HTR-8/SVneo (cell line): ENCODE measurements around the gene BDKRB2.

Experiments
- DNase-seq: peaks from one replicate; pipeline ENCODE4 v3.0.0; 2011; ENCODE audit warnings: low spot score, mixed read lengths; ENCODE audit not compliant: insufficient read length
- FAIRE-seq: peaks from 2 replicates; lab custom pipeline; 2011; peaks lifted over from hg19 to GRCh38; lab: Jason Lieb, UNC

Gene BDKRB2

DNA sequence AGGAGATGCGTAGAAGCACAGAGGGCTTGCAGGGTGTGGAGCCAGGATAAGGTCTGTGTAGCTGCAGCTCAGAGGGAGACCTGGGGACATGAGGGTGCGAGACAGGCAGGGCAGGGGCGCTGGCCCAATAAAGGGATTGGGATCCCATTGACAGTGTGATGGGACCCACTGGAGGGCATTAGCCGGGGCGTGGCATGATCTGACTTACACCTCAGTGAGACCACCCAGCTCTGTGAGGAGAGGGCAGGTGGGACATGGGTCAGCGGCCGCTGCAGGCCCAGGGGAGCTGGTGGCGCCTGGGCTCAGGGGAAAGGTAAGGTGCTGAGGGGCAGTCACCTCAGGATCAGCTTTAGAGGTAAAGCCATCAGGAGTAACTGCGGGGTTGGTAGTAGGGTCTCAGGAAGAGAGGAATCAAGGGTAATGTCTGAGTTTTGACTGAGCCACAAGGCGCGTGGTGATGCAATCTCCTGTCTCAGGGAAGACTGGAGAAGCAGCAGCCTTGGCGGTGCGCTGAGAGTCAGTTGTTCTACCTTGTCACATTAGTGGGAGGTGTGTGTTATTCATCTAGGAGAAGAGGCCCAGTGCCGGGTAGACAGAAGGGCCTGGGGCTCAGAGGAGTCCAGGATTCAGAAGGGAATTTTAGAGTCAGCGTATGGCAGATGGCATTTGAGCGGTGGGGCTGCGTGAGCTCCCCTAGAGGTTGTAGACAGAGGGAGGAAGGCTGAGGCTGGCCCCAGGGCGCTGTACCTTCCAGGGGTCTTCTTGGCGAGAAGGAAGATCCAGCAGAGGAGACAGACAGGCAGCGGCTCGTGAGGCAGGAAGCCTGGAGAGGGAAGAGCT, 30.8 kb upstream of the BDKRB2 start:
- no peak for FAIRE-seq
- DNase-seq: no peak

DNA sequence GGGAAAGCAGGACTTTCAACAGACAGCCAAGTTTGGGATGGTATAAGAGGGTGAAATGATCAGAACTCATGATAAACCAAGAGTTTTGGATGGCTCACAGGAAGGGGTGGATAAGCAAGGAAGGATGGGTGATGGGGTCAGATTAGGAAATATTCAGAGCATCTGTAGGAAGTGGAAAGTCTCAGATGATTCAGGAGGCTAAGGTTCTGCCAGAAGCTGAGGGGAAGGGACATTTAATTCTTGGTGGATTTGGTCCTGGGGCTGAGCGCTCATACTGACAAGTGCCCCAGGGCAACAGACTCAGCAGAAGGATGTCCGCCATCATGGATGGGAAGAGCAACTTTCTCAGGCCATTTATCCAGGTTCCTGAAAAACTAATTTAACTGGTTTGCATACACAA, 28.4 kb upstream of the BDKRB2 start:
- FAIRE-seq: no peak
- no peak for DNase-seq

DNA sequence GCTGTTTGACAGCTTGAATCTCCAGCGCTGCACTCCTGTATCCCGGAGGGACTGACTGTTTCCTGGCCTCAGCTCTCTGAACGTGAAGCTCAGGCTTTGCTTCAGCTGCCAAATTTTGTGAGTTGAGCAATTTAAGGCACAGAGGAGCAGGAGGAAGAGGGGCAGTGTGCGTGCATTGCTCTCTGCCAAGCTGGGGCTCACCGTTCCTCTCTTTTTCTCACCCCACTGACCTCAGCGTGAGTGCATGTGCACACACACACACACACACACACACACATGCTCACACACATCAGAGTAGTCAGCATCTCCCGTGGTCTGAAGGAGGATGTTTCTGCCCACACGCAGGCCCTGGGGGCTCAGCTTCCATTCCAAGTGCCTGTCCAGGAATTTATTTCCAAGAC, 27.8 kb upstream of the BDKRB2 start:
- FAIRE-seq (peak; percentile 86), DNase-seq (no peak)

DNA sequence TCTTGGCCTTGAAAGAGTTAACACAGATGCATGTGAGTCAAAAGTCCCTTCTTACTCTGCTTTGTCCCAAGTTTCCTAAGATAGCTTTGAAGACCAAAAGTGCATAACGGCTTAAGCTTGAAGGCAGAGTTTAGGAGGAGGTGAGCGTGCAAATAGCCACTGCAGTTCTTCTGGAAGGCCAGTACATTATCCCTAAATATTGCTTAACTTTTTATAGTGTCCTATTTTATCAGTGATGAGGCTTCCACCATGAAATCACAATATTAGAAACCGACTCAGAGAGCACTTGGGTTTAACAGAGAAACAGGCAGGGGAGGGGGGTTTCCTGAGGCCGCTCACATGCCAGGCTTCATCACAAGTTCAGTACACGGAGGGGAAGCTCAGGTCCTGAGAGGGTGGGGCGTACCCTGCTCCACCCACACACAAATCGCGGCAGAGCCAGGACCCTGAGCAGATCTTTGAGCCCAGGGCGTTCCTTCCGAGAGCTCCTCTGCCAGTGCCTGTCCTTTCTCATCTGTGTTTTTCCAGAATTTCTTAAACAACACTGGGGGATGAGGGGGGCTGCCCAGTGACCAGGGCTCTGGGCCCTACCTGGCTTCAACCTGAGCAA, 26.8 kb upstream of the BDKRB2 start:
- DNase-seq: no peak
- no peak for FAIRE-seq

DNA sequence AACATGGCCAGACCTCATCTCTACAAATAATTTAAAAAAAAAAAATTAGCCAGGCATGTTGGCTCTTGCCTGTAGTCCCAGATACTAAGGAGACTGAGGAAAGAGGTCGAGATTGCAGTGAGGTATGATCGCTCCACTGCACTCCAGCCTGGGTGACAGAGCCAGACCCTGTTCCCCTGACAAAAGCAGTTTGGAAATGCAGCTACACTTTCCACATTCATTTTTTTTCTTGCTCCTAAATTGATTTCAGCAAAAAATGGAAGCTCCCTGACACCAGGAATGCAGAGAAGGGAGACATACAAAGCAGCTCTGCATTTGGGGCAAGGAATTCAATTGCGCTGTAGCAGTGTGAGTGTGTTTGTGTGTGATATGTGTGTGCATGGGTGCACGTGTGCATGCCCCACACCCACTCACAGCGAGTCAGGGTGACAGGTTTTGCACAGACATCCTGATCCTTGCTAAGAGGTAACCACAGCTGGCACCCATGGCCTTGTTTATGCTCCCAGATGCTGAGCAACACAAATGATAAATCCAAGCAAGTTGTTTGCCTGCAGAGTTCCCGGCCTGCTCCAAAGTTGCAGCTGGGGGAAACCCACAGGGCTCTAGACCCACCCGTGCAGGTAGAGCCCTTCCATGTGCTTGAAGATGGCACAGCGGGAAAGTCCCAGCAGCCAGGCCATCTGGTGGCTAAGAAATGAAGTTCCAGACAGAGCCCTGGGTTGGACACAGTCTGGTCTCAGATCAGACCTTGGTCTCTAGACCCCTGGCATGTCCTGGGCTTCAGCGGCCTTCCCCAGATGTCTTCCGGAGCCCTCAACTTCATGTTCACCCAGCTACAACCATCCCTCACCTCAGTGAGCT, 25.9 kb upstream of the BDKRB2 start:
- FAIRE-seq (no peak), DNase-seq (no peak)

DNA sequence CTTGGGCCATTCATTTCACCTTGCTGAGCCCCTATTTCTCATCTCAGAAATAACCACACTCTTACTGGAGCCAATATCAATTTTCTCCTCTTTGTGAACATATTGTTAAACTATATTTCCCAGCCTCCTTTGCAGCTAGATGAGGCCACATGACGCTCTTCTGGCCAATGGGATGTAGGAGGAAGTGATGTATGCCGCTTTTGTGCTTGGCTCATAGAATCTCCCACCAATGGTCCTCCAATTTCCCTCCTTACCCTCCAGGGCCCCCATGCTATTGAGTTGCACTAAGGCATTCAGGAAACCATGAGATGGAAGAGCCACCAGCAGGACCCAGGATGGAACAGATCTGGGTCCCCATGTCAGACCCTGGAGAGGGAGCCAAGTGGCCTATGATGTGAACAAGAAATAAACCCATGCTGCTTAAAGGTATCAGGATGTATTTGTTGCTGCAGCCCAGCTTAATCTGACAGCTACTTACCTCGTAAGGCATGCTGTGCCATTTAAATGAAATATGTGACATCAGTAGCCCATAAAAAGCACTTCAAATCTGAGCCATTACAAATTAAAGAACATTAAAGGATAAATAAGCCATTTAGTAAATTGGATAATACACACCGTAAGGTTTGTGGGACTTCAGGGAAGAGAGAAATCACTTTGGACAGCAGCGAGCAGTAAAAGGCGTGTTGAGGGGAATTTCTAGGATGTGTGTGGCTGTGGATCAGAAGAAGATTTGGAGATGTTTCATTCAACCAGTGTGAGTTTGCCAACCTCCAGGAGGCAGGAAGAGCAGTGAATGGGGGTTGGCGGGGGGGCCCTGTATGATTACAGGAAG, 24.4 kb upstream of the BDKRB2 start:
- DNase-seq: no peak
- FAIRE-seq: no peak

DNA sequence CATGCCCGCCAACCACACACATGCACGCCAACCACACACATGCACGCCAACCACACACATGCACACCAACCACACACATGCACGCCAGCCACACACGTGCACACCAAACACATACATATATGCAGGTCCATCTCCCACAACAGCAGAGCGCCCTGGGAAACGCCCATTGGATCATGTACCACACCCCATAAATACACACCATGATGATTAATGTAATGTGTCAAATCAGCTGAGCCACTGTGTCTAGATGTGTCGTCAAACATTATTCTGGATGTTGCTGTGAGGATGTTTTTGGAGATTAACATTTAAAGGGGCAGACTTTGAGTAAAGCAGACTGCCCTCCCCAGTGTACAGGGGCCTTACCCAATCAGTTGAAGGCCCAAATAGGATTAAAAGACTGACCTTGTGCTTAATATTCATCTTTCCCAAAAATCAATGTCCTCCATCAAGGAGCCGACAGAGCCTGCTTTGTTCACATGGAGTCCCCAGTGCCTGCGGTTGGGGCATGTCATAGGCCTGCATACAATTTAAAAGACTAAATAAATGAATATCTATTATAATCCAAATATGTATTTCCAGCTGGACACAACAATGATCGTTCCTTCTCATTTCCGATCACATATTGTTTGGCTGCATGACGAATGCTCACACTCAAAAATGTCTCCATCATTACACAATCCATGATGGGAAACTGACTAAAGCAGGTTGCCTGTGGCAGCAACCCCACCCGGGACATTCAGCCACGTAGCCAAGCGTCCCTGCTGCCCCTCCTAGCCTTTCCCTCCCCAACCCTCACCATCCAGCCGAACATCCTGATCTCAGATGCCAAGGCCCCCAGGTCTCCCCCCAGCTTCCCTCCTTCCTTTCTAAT, 23.2 kb upstream of the BDKRB2 start:
- peak; percentile 67 for FAIRE-seq

DNA sequence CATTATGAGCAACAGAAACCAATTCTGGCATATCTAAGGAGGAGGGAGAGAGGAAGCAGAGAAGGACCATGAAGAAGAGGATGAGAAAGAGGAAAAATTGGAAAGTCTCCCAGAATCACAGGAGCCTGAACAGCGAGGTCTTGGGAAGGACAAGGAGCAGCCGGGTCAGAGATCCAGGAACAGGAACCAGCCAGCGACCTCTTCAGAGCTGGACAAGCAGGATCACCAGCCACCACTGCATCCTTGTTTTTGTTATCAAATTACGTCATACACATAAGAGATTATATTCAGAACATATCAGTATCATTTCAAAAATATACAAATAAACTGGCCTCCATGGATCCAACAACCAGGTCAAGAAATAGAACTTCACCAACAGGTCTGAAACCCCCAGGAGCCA, 22.1 kb upstream of the BDKRB2 start:
- DNase-seq (no peak), FAIRE-seq (no peak)

More for the DNA sequence above, 23.2 kb upstream of the BDKRB2 start:
- DNase-seq: no peak

DNA sequence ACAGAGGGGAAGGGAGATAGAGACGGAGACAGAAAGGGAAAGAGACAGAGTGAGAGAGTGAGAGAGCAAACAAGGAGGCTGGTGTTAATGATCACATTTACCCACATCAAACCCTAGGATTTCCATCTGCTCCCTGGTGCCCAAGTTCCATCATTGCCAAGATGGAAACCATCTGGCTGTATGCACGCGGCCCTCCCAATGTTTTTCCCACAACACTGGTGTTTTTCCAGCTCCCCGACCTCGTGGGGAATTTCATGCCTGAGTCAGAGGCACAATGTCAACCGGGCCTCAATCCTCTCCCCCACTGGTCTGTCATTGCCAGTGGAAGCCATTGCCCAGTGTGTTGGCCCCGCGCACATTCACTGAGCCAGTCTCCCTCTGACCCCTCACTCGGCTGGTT, 19.9 kb upstream of the BDKRB2 start:
- DNase-seq: no peak
- no peak for FAIRE-seq

DNA sequence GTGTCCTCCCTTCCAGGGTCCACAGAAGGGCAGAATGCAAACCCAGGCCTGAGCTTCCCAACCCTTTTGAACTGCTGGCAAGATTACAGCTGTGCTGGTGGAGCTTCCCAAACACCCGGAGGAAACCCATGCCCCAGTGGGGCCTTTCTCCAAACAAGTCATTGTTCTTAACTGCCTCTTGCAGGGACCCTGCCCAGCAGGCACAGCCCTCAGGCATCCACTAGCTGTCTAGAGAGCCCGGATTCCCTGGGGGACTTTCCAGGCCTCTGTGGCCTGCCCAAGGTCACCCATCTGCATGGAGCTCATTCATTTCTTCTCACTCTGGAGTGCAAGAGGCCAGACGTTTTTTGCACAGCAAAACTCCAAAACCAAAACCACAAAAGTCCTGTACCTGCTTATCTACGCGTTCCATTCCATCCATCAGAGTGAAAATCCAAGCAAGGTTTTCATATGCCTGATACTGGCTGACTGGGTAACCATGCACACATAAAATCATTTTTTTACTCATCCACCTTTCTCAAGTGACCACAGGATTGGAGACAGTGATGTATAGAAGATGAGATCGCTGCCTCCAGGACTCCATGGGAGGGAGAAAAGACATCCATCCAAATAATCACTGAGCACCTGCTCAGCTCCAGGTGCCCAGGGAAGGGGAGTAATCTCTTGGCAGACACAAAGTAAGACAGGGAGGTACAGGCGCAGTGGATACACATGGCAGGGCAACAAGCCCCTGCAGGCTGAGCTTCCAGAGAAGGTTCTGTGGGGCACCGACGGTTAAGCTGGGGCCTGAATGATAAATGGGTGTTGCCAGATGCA, 17.2 kb upstream of the BDKRB2 start:
- no peak for DNase-seq
- no peak for FAIRE-seq

DNA sequence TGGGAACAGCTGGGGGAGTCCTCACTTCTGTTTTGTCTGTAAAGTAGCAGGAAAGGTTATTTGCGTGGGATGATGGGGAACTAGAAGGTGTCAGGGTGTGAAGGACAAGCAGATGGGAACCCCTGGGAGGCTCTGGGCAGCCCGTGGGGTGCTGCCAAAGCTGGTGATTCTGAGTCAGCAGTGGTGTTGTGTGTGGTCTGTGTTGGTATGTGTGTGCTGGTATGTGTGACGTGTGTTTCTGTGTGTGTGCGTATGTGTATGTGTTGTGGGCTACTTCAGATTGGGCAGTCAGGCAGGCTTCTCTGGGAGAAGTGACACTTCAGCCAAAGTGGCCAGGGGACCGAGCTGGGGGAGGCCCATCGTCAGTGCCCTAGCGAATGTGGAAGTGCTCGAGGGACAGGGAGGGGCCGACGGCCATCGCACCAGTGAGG, 15.3 kb upstream of the BDKRB2 start:
- peak; percentile 59 for FAIRE-seq

DNA sequence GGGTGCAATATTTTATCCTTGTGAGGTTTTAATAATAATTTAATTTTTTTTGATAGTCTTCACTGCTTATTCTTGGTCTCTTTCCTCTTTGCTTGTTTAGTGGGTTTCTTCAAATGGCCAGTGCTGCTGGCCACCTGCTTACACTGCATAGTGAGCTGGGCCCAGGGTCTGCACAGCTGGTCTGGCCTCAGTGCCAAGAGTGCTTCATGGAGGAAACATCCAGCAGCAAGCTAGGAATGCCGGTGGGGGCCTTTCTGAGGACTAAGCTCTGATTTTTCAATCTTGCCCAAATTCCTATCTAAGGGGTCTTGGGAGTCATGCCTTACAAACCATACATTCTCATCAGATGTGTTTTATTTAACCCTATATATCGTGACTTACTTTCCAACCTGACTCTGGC, 13.3 kb upstream of the BDKRB2 start:
- FAIRE-seq (no peak), DNase-seq (no peak)

More for the DNA sequence above, 15.3 kb upstream of the BDKRB2 start:
- DNase-seq: no peak

DNA sequence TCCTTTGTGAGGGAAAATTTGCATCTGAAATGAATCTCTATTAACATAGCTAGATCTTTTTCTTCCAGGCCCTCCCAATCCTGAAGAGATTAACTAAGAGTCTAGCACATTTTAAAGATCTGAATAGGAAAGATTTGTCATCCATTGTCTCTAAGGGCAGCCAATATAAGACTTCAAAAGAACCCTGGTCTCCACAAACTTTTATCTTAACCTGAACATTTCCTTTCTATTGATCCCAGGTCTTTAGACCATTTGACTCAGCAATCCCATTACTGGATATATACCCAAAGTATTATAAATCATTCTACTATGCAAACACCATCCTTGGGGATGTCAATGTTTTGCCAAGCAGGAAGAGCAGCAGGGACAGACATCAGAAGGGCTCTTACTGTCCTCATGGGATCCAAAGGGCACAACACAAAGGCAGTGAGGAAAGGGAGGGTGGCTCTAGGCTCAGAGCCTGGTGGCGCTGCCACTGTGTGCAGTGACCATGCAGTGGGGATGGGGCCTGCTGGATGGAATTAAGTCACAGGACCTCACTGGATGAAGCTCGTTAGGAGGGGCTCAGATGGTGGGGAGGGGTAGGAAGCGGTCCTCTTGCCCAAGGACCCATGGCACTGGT, 12.7 kb upstream of the BDKRB2 start:
- FAIRE-seq (no peak), DNase-seq (no peak)

DNA sequence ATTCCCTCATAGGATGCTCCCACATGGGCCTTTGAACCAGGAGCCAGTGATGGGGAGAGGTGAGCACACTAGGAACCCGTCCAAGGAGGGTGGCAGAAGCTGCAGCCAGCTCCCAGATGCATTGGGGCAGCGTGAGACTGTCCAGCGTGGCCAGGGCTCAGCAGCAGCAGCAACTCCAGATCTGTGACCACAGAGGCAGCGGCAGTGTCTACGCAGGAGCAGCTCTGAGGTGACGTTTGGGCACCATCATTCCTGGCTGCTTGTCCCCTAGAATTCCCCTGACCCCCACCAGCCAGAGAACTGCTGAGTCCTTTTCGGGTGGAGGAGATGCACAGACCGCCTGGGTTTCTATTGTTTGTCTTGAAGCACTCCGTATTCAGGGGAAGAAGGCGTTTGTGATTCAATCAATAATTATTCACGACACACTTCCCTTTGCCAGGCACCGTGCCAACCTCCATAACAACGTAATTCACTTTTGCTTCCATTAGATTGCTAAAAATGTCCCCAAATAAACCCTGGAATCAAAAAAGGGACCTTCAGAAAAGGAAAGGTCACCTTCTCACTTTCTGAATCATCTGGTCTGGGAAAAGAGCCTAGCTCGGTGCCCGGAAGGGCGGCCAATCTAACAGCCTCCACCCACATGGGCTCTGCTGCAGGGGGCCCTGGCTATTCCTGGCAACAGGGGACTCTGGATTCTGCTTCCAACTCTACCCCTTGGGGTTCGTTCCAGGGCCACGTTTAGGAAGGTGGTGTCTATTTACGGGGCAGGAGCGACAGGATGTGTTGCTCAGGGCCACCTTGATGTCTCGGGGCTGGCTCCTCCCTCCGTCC, 11.4 kb upstream of the BDKRB2 start:
- no peak for DNase-seq
- no peak for FAIRE-seq

DNA sequence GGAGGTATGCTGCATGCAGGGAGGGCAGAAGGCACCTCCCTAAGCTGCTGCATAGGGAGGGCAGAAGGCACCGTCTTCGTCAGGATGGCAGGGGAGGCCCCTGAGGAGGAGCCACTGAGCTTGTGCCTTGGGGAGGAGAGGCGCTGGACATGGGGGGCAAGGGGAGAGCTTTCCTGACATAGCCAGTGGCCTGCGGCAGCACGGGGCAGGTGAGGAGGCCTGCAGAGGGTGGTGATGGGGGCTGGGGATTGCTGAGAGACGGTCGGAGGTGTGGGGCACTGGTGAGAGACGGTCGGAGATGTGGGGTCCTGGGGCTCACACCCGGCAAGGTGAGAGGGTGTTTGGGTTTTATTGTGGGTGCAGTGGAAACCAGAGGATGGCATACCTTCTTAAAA, 10.4 kb upstream of the BDKRB2 start:
- no peak for DNase-seq
- FAIRE-seq: no peak

DNA sequence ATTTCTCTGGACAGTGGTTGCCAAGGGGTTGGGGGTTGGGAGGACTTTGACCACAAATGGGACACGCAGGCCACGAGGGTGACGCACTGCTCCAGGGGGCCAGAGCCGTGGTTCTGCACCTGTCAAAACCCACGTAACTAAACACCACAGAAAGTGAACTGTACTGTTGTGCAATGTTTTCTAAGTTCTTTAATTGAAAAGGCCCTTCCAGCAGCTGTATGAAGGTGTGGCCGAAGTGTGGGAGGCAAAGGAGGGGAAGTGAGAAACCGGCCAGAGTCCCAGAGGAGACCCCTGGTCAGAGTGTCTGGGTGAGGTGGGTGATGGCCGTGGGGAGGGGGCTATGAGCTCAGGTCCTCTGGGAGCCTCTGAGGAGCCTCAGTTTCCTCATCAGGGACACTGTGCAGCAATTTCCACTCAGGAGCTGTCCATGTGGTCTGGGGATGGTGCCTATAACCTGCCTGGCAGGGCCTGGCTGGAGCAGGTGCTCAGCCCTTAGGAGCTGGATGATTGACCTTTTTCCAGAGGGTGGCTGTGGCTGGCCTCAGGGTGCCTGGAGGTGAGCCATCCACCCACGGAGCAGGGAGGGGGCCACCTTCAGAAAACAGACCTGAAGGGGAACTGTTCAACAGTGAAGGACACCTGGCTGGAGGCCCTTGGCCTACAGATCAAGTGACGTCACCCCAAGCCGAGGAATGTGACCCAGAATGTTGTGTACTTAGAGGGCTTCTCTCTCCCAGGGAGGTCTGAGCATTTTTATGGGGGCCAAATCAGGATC, 9.8 kb upstream of the BDKRB2 start:
- no peak for FAIRE-seq

More for the DNA sequence above, 9.8 kb upstream of the BDKRB2 start:
- no peak for DNase-seq
